B cell (primary cell): Measurements from ENCODE around the gene UMAD1. TPM values are rescaled to one million over a fixed set of nuclear protein-coding genes. Genes with fewer than 3 reads are reported as not detected.

Source experiments
- ATAC-seq: fragments of 200-7000 bp; cut with Tn5 transposase; one replicate; pipeline ENCODE4 v1.10.0; 2021; ENCODE audit warnings: low read depth, mild to moderate bottlenecking, moderate number of reproducible peaks, moderate library complexity
- CTCF ChIA-PET: fragments of 350-600 bp; sonication (Branson Sonifier 250); formaldehyde crosslinking; loops from one replicate; lab custom pipeline; 2021; ENCODE audit warnings: antibody characterized with exemption, inconsistent platforms; lab: Charles Lee
- POLR2A ChIA-PET: fragments of 350-600 bp; sonication (Branson Sonifier 250); formaldehyde crosslinking; loops from one replicate; lab custom pipeline; 2021; ENCODE audit warnings: antibody characterized with exemption; lab: Charles Lee
- DNase-seq: peaks from one replicate; pipeline ENCODE4 v3.0.0; 2013
- H2AFZ ChIP-seq: 2 replicates; pipeline ENCODE4 v1.6.1; 2012; ENCODE audit warnings: mild to moderate bottlenecking, low read depth, low read length; ENCODE audit not compliant: insufficient read depth, poor library complexity, severe bottlenecking
- H3K27ac ChIP-seq, 2 donors: 1 replicate in 1 of 2; 2 replicates in 1 of 2; pipeline ENCODE4 v1.5.1; 2012 to 2013; ENCODE audit warnings: low read length in 2 of 2, mild to moderate bottlenecking in 2 of 2, moderate library complexity in 1 of 2
- H3K27me3 ChIP-seq, 4 experiments: fragments of 200-600 bp in 1 of 4; sonication (generic) in 1 of 4; replicated peaks in 1 of 4; 1 replicate in 2 of 4; 2 replicates in 2 of 4; pipeline versions ENCODE4 v1.6.1 to v1.7.0; 2013 to 2016; ENCODE audit warnings: low read length in 3 of 4, mild to moderate bottlenecking in 2 of 4, mixed read lengths in 1 of 4, moderate library complexity in 1 of 4; ENCODE audit not compliant: insufficient read depth in 4 of 4, control insufficient read depth in 3 of 4; ENCODE audit errors: control extremely low read depth in 1 of 4
- H3K36me3 ChIP-seq, 2 experiments: replicated peaks in 1 of 2; 1 replicate in 1 of 2; 2 replicates in 1 of 2; pipeline versions ENCODE4 v1.6.1 to v1.7.1; 2013; ENCODE audit warnings: low read length in 1 of 2; ENCODE audit not compliant: insufficient read depth in 2 of 2, control insufficient read depth in 1 of 2; ENCODE audit errors: control extremely low read depth in 1 of 2, extremely low read depth in 1 of 2
- H3K4me1 ChIP-seq, 2 donors: fragments of 200-600 bp in 1 of 2; sonication (generic) in 1 of 2; 1 replicate in 1 of 2; 2 replicates in 1 of 2; pipeline versions ENCODE4 v1.5.1 to v1.6.1; 2013 to 2017; ENCODE audit warnings: low read length in 2 of 2; ENCODE audit not compliant: control insufficient read depth in 2 of 2, insufficient read depth in 2 of 2
- H3K4me2 ChIP-seq: replicated peaks from 2 replicates; pipeline ENCODE3; 2012; ENCODE audit warnings: mild to moderate bottlenecking, low read depth, low read length; ENCODE audit not compliant: poor library complexity, severe bottlenecking
- H3K4me3 ChIP-seq, 5 experiments: fragments of 200-600 bp in 1 of 5; sonication (generic) in 1 of 5; 1 replicate in 3 of 5; 2 replicates in 2 of 5; pipeline versions ENCODE4 v1.5.1 to v1.7.0; 2011 to 2016; ENCODE audit warnings: low read length in 4 of 5, mild to moderate bottlenecking in 4 of 5, low read depth in 2 of 5, control low read depth in 1 of 5, moderate library complexity in 1 of 5; ENCODE audit not compliant: insufficient read depth in 1 of 5; ENCODE audit errors: control extremely low read depth in 1 of 5, extremely low read depth in 1 of 5
- H3K79me2 ChIP-seq: fragments of 200-600 bp; sonication (generic); one replicate; pipeline ENCODE4 v1.6.0; 2016; ENCODE audit warnings: low read length; ENCODE audit not compliant: control insufficient read depth, insufficient read depth
- H3K9ac ChIP-seq: fragments of 200-600 bp; sonication (generic); 2 replicates; pipeline ENCODE4 v1.6.1; 2017; ENCODE audit warnings: mild to moderate bottlenecking, low read length, moderate library complexity
- H3K9me3 ChIP-seq, 3 donors: one replicate each; pipeline versions ENCODE4 v1.6.1 to v1.7.1; 2013; ENCODE audit warnings: low read length in 2 of 3; ENCODE audit not compliant: control insufficient read depth in 2 of 3, insufficient read depth in 1 of 3; ENCODE audit errors: control extremely low read depth in 1 of 3
- H4K20me1 ChIP-seq: 2 replicates; pipeline ENCODE4 v1.6.0; 2012; ENCODE audit warnings: mild to moderate bottlenecking, low read length; ENCODE audit not compliant: insufficient read depth, control insufficient read depth, poor library complexity, severe bottlenecking
- H3K27ac Mint-ChIP-seq: one replicate; pipeline ENCODE4 v1.8.0; 2021; ENCODE audit warnings: mixed read lengths
- H3K27me3 Mint-ChIP-seq: one replicate; pipeline ENCODE4 v1.8.0; 2021; ENCODE audit warnings: mixed read lengths
- H3K4me1 Mint-ChIP-seq: one replicate; pipeline ENCODE4 v1.8.0; 2021; ENCODE audit warnings: mixed read lengths
- H3K4me3 Mint-ChIP-seq: one replicate; pipeline ENCODE4 v1.8.0; 2021; ENCODE audit warnings: mixed read lengths
- H3K9me3 Mint-ChIP-seq: one replicate; pipeline ENCODE4 v1.8.0; 2022; ENCODE audit warnings: mixed read lengths; ENCODE audit not compliant: insufficient read depth
- CTCF ChIP-seq: fragments of 200-600 bp; IDR thresholded peaks from one replicate; pipeline ENCODE4 v1.8.0; 2022; ENCODE audit warnings: antibody characterized with exemption, mild to moderate bottlenecking
- EZH2 ChIP-seq: IDR thresholded peaks from 2 replicates; pipeline ENCODE4 v1.6.1; 2012; ENCODE audit warnings: borderline replicate concordance, low read depth, mild to moderate bottlenecking, moderate library complexity, low read length; ENCODE audit not compliant: insufficient read depth, poor library complexity, severe bottlenecking
- WGBS: methylation state at CpG from one replicate; pipeline ENCODE4 v1.1.5; 2013; ENCODE audit warnings: missing lambda C conversion rate; ENCODE audit not compliant: insufficient coverage; 5-methylcytosine and 5-hydroxymethylcytosine counted together
- intact Hi-C: fragments of 100-400 bp; cut with micrococcal nuclease; formaldehyde crosslinking; loops from one replicate; pipeline ENCODE4 v1.10.0; 2022
- polyA plus RNA-seq: library from polyadenylated mRNA; depleted of rRNA; stranded (reverse); fragments of >200 nt; gene quantifications from 2 replicates; pipeline ENCODE4 v1.2.3, GENCODE V29; 2012
- total RNA-seq, 2 donors: library from RNA; stranded (reverse); fragments of 120-200 nt in 1 of 2; gene quantifications; 1 replicate in 1 of 2; 2 replicates in 1 of 2; pipeline versions ENCODE4 v1.2.3 to v1.2.4, GENCODE V29; 2013 to 2022

The UMAD1 gene
- total and polyA plus RNA-seq, 2 donors (not counting 1 experiment from before 2014, with no cell fraction given): 11.6 to 25.9 TPM

GRCh38 chr7:7620644-7621210 is 19.8 kb upstream of the UMAD1 start:
- peaks cover 0 to 3% (median 2%) of the 10 kb centered on the region in 3 donors for H3K9me3 ChIP-seq
- no peak overlapping the region for H3K4me2 ChIP-seq
- Mint-ChIP-seq H3K4me1 (no peaks in the 10 kb centered on the region), H3K9me3 (peaks cover 1% of the 10 kb centered on the region), H3K27ac (no peak overlapping the region), H3K4me3 (no peak overlapping the region), H3K27me3 (no peaks in the 10 kb centered on the region)
- no peaks in the 10 kb centered on the region for H3K4me1 ChIP-seq
- DNase-seq (no peak), ATAC-seq (no peak)
- no peak overlapping the region for H3K4me3 ChIP-seq
- no peaks in the 10 kb centered on the region for H3K79me2 ChIP-seq
- H3K36me3 ChIP-seq: no peaks in the 10 kb centered on the region
- TF ChIP-seq CTCF: no peak
- no peak for TF ChIP-seq EZH2
- H3K9ac ChIP-seq: no peak overlapping the region
- POLR2A ChIA-PET: no interaction called here
- no peaks in the 10 kb centered on the region for H3K27me3 ChIP-seq
- no peaks in the 10 kb centered on the region for H4K20me1 ChIP-seq
- CTCF ChIA-PET: no interaction called here
- no peak overlapping the region for H3K27ac ChIP-seq
- H2AFZ ChIP-seq: no peak overlapping the region
- intact Hi-C loops: no loop called here

GRCh38 chr7:7628476-7628875 is 12.1 kb upstream of the UMAD1 start:
- Histone ChIP-seq H3K4me2 (no peak overlapping the region), H3K4me1 (no peaks in the 10 kb centered on the region), H4K20me1 (no peaks in the 10 kb centered on the region), H3K79me2 (no peaks in the 10 kb centered on the region), H3K4me3 (no peak overlapping the region), H3K27me3 (no peaks in the 10 kb centered on the region), H3K36me3 (no peaks in the 10 kb centered on the region), H2AFZ (no peak overlapping the region), H3K9me3 (peaks cover 2 to 20% (median 10%) of the 10 kb centered on the region in 3 donors), H3K27ac (no peak overlapping the region), H3K9ac (no peak overlapping the region)
- WGBS: no CpG with 5 or more reads among the region's 1 CpG
- POLR2A ChIA-PET: no interaction called here
- no peak overlapping the region for H3K27ac Mint-ChIP-seq
- CTCF ChIA-PET: no interaction called here
- H3K9me3 Mint-ChIP-seq: peaks cover 8% of the 10 kb centered on the region
- no peaks in the 10 kb centered on the region for H3K4me1 Mint-ChIP-seq
- DNase-seq (no peak), ATAC-seq (no peak)
- H3K27me3 Mint-ChIP-seq: no peaks in the 10 kb centered on the region
- H3K4me3 Mint-ChIP-seq: no peak overlapping the region
- intact Hi-C loops: no loop called here
- TF ChIP-seq CTCF: no peak
- TF ChIP-seq EZH2: no peak
